Cardiac fibroblast (primary cell): ENCODE results near the gene YWHAE.
"Not testable (repeated sequence)": the region's sequence is repeated elsewhere in the genome, so short reads cannot be mapped to it uniquely, and the experiment has no call there.

ENCODE experiments used
- DNase-seq, 2 donors: peaks; one replicate each; pipeline versions ENCODE4 v3.0.0 to v3.0.0-alpha.2; 2010; ENCODE audit warnings: low read depth in 2 of 2
- H3K4me3 ChIP-seq, 2 donors: replicated peaks in 1 of 2; 1 replicate in 1 of 2; 2 replicates in 1 of 2; pipeline ENCODE4 v1.5.1; 2011; ENCODE audit warnings: low read depth in 2 of 2, low read length in 2 of 2, mild to moderate bottlenecking in 2 of 2, moderate library complexity in 1 of 2
- CTCF ChIP-seq: IDR thresholded peaks from one replicate; pipeline ENCODE4 v1.5.1; 2011; ENCODE audit warnings: low read depth, mild to moderate bottlenecking, low read length, inconsistent platforms

The YWHAE gene

DNA sequence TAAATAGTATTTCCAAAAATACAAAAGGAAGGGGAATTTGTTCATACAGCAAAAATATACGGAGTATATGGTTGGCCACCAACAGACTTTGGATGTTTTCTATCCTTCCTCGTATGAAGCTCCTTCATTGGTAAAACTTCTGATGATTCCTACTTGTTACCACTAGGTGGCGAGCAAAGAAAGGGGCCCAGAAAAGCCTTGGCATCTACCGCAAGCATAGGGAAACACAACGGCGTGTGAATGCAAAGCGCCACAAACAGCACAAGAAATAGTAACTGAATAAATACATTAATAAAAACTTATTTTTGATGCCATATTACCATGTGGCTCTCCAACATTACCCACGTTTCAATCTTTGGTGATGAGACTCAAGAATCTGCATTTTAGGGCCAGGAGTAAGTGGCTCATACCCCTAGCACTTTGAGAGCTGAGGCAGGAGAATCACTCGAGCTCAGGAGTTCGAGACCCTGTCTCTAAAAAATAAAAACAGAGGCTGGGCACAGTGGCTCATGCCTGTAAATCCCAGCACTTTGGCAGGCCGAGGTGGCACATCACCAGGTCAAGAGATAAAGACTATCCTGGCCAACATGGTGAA, 34.5 kb downstream of the YWHAE start:
- TF ChIP-seq CTCF: peak; percentile 84
- H3K4me3 ChIP-seq: no peak overlapping the region
- DNase-seq: peak; percentile 86 to 89

DNA sequence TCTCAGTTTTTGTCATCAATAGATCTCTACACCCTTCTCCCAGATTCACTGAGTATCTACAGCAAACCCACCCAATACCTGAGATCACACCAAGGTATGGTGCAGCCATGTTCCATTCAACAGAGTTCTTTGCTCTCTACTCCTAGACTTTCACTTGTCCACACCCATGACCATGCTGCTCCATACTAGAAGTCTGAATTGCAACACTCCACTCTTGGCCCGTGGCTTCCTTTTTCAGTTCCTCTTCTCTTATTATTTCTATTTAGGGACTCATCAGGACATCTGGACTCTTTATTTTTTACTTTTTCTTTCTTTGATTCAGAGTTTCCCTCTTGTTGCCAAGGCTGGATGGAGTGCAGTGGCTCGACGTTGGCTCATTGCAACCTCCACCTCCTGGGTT, 37.1 kb downstream of the YWHAE start:
- no peak overlapping the region for H3K4me3 ChIP-seq
- DNase-seq: peak; percentile 48 to 55
- no peak for TF ChIP-seq CTCF

GRCh38 chr17:1362065-1362848, 37.8 kb downstream of the YWHAE start:
- TF ChIP-seq CTCF: no peak
- peak in 1 of 2 donors; percentile 41 for DNase-seq
- H3K4me3 ChIP-seq: no peak overlapping the region

GRCh38 chr17:1360975-1361374, 39.0 kb downstream of the YWHAE start:
- TF ChIP-seq CTCF: no peak
- no peak for DNase-seq
- no peak overlapping the region for H3K4me3 ChIP-seq

GRCh38 chr17:1360315-1360714, 39.7 kb downstream of the YWHAE start:
- H3K4me3 ChIP-seq: not testable (repeated sequence)
- peak; percentile 59 to 64 for DNase-seq

DNA sequence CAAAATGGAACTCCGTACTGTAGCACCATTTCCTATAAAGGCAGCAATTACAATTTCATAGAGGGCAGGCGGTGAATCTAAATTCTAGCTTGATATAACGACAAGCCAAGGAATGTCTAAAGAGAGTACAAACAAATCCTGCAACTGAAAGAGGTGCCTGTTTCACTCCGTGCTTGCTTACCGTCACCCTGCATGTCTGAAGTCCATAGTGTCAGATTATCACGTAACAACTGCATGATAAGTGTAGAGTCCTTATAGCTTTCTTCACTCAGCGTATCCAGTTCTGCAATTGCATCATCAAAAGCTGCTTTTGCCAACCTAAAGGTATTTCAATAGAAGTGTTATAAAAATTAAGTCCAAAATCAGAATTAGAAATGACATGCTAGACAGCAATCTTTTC, 46.0 kb downstream of the YWHAE start:
- no peak for DNase-seq
- TF ChIP-seq CTCF: no peak
- H3K4me3 ChIP-seq: no peak overlapping the region

DNA sequence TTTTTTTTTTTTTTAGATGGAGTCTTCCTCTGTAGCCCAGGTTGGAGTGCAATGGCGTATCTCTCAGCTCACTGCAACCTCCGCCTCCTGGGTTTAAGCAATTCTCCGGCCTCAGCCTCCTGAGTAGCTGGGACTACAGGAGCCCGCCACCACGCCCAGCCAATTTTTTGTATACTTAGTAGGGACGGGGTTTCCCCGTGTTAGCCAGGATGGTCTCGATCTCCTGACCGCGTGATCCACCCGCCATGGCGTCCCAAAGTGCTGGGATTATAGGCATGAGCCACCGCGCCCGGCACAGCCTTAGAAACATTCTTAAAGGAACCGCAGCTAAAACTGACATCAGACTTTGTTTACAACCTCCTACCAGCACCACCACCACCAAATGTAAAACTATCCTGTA, 47.5 kb downstream of the YWHAE start:
- not testable (repeated sequence) for H3K4me3 ChIP-seq, DNase-seq

GRCh38 chr17:1351971-1352370, 48.1 kb downstream of the YWHAE start:
- H3K4me3 ChIP-seq: no peak overlapping the region
- DNase-seq: no peak
- TF ChIP-seq CTCF: no peak
